PC-9 (cell line): Measurements from ENCODE around the gene CACNA1I.

Experiments
- CTCF ChIP-seq: fragments of 200-600 bp; sonication (generic); conservative IDR thresholded peaks from 2 replicates; pipeline ENCODE4 v1.6.1; 2017; ENCODE audit warnings: mixed run types, antibody characterized with exemption, mild to moderate bottlenecking, moderate library complexity
- EZH2 ChIP-seq: fragments of 200-600 bp; sonication (generic); IDR thresholded peaks from 2 replicates; pipeline ENCODE4 v1.8.0; 2017; ENCODE audit warnings: antibody characterized with exemption, low read depth

DNA sequence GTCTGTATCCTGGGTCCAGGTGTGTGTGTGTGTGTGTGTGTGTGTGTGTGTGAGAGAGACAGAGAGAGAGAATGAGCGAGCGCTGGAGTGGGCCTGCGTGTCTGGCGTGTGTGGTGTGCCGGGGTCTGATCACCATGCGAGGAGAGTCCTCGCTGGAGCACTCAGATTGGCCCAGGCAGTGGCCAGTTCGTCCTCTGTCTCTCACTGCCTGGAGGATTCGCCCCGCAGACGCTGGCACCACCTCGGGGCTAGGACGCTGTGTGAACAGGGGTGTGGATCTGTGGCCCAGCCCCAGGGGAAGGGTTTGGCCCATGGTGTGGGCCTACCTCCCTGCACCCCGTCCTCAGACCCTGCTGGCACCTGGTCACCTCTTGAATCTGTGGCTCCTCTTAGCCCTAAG is 11.6 kb upstream of the CACNA1I start:
- no peak for TF ChIP-seq CTCF
- no peak for TF ChIP-seq EZH2
